ENCODE measurements around the gene DYNC2LI1.
A peak's percentile ranks its signal among the peaks of the same experiment; 100 is the strongest.

The DYNC2LI1 gene

DNA sequence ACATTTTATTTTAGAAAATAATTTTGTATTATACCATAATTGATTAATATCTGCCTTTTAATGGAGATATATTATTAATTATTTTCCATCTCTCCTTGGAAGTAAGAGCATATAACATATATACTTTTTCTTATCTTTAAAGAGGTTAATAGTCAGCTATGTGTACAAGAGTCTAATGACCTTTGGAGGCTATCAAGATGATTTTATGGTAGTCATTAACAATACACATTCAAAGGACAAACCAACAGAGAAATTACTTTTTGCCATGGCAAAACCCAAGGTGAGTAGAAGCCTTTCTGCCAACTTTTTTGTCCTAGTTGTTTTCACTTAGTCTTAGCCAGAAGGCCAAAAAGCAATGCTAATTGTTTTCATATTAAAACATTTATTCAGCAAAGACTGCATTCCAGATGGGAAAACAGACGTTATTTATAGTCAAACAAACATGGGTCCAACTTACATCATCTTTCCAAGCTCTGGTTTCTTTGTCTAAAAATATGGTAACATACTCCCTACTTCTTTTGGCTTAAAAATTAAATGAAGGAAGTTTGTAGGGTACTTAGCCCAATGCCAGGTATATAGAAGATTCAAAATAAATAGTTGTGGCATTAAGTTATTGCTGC is 9.6 kb upstream of the DYNC2LI1 start:
- TF ChIP-seq, protein P1, sequence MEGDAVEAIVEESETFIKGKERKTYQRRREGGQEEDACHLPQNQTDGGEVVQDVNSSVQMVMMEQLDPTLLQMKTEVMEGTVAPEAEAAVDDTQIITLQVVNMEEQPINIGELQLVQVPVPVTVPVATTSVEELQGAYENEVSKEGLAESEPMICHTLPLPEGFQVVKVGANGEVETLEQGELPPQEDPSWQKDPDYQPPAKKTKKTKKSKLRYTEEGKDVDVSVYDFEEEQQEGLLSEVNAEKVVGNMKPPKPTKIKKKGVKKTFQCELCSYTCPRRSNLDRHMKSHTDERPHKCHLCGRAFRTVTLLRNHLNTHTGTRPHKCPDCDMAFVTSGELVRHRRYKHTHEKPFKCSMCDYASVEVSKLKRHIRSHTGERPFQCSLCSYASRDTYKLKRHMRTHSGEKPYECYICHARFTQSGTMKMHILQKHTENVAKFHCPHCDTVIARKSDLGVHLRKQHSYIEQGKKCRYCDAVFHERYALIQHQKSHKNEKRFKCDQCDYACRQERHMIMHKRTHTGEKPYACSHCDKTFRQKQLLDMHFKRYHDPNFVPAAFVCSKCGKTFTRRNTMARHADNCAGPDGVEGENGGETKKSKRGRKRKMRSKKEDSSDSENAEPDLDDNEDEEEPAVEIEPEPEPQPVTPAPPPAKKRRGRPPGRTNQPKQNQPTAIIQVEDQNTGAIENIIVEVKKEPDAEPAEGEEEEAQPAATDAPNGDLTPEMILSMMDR (IDR thresholded peaks at IDR 0.05; ENCODE audit: low read depth, low read length), result no peak
- Histone ChIP-seq H3K9me3 (ENCODE audit: severe bottlenecking) (no peaks in the 10 kb centered on the region), H3K27ac (no peak overlapping the region), H3K36me3 (no peaks in the 10 kb centered on the region), H3K4me3 (ENCODE audit: low read depth, low read length) (no peak overlapping the region), H3K27me3 (ENCODE audit: insufficient read depth, low read depth, severe bottlenecking) (no peaks in the 10 kb centered on the region)
- no peak for DNase-seq

DNA sequence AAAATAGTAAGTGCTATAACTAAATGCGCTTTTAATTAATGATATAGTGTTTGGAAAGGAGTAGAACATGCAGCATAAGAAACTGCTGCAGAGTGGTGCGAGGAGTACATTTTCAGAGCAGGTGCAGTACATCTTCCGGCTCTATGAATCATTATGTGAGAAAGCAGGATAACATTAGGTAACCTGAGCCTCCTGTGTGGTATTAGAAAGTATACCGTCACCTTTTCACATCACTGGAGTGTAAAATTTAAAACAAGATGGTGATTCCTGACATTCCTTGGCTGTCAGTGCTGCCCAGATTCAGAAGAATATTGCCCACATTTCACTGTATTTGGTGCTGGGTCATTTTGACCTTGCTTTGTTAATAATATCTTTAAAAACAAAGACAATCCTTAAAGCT is 7.8 kb upstream of the DYNC2LI1 start:
- Histone ChIP-seq H3K4me3 (ENCODE audit: low read depth, low read length) (no peak overlapping the region), H3K9me3 (ENCODE audit: severe bottlenecking) (no peaks in the 10 kb centered on the region), H3K36me3 (no peaks in the 10 kb centered on the region), H3K27ac (no peak overlapping the region), H3K27me3 (ENCODE audit: insufficient read depth, low read depth, severe bottlenecking) (no peaks in the 10 kb centered on the region)
- TF ChIP-seq, protein P1 (IDR thresholded peaks at IDR 0.05; ENCODE audit: low read depth, low read length), result no peak
- no peak for DNase-seq

DNA sequence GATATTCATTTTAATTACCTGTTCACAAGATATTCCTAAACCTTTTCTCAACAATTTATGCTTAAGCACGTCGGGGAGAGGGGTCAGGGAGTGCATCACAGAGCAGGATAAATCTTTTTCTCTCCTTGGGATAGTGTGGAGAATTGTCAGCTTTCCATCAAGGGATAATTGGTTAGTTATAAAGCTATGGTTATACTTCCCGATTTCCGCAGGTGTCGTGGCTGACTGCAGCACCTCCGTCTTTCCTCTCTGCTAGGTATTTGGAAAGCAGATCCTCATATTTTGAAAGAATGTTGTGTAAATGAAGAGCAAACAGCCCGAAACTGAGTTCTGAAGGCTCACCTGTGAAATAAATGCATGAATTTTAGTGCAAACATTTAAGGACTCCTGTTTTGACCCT is 778 bp downstream of the DYNC2LI1 start:
- H3K9me3 ChIP-seq (ENCODE audit: severe bottlenecking), result no peaks in the 10 kb centered on the region
- H3K4me3 ChIP-seq (ENCODE audit: low read depth, low read length), result peak overlapping the region; percentile 65
- DNase-seq, result no peak
- H3K27me3 ChIP-seq (ENCODE audit: insufficient read depth, low read depth, severe bottlenecking), result no peaks in the 10 kb centered on the region
- peak overlapping the region; percentile 62 for H3K27ac ChIP-seq
- H3K36me3 ChIP-seq, result no peaks in the 10 kb centered on the region
- TF ChIP-seq, protein P1 (IDR thresholded peaks at IDR 0.05; ENCODE audit: low read depth, low read length), result no peak

DNA sequence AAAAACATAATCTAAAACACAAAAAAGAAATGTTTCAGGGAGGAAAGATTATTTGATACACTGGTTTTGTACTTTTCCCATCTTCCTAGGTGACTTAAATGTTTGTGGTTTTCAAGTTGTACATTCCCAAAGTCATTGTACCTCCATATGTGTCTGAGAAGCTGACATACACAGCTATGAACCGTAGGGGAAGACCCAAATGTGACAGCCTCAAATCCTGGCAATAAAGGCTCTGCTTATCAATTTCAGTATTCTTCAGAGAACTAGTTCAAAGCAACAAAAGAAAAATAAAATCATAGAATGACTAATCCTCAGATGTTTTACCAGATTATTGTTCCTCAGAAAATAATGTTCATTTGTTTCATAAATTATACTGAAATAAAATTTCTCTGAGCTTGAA is 2.5 kb downstream of the DYNC2LI1 start:
- TF ChIP-seq, protein P1 (IDR thresholded peaks at IDR 0.05; ENCODE audit: low read depth, low read length), result no peak
- DNase-seq, result no peak
- H3K4me3 ChIP-seq (ENCODE audit: low read depth, low read length), result no peak overlapping the region
- H3K27ac ChIP-seq, result no peak overlapping the region
- no peaks in the 10 kb centered on the region for H3K36me3 ChIP-seq
- no peaks in the 10 kb centered on the region for H3K27me3 ChIP-seq (ENCODE audit: insufficient read depth, low read depth, severe bottlenecking)
- no peaks in the 10 kb centered on the region for H3K9me3 ChIP-seq (ENCODE audit: severe bottlenecking)

DNA sequence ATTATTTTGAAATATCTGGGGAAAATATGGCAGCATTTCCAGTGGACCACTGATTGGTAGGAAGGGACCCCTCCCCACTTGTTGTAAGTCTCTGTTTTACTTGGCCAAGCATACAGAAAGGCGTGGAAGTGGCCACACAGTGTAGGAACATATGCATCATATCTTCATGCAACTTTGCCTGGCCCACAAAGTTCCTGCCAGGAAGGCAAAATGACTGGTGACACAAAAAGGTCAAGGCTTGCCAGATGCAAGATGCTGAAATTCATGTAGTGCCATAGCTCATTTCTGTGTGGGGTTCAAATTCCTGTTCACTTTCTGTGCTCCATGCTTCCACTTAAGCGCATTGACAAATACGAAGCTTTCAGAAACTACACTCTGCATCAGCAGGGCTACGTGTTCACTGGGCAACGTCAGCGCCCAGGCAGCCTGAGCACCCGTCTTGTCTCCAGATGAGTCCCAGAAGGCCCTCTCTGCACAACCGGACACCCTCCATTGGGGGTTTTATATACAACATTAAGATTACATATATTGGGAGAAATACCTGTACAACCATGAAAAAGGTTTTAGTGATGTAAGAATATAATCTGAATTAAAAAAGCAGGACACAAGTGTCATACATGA is 3.6 kb downstream of the DYNC2LI1 start:
- Histone ChIP-seq H3K27me3 (ENCODE audit: insufficient read depth, low read depth, severe bottlenecking) (no peaks in the 10 kb centered on the region), H3K36me3 (no peaks in the 10 kb centered on the region), H3K4me3 (ENCODE audit: low read depth, low read length) (no peak overlapping the region), H3K9me3 (ENCODE audit: severe bottlenecking) (no peaks in the 10 kb centered on the region), H3K27ac (no peak overlapping the region)
- no peak for DNase-seq
- TF ChIP-seq, protein P1 (IDR thresholded peaks at IDR 0.05; ENCODE audit: low read depth, low read length), result no peak

DNA sequence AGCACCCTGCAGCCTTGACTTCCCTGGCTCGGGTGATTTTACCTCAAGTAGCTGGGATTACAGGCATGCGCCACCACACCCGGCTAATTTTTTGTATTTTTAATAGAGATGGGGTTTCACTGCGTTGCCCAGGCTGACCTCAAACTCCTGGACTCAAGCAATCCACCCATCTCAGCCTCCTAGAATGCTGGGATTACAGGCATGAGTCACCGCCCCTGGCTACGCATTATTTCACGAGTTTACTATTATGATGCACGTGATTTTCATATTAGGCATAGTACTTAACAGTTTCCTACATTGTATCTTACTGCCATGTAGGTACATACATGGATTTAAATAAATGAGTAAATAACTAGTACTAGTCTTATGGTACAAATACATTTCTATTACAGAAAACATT is 4.4 kb downstream of the DYNC2LI1 start:
- Histone ChIP-seq H3K27me3 (ENCODE audit: insufficient read depth, low read depth, severe bottlenecking) (no peaks in the 10 kb centered on the region), H3K4me3 (ENCODE audit: low read depth, low read length) (no peak overlapping the region), H3K36me3 (no peaks in the 10 kb centered on the region), H3K27ac (no peak overlapping the region), H3K9me3 (ENCODE audit: severe bottlenecking) (no peaks in the 10 kb centered on the region)
- no peak for DNase-seq
- TF ChIP-seq, protein P1 (IDR thresholded peaks at IDR 0.05; ENCODE audit: low read depth, low read length), result no peak
